ENCODE results near the gene GREB1.

GREB1 gene

DNA sequence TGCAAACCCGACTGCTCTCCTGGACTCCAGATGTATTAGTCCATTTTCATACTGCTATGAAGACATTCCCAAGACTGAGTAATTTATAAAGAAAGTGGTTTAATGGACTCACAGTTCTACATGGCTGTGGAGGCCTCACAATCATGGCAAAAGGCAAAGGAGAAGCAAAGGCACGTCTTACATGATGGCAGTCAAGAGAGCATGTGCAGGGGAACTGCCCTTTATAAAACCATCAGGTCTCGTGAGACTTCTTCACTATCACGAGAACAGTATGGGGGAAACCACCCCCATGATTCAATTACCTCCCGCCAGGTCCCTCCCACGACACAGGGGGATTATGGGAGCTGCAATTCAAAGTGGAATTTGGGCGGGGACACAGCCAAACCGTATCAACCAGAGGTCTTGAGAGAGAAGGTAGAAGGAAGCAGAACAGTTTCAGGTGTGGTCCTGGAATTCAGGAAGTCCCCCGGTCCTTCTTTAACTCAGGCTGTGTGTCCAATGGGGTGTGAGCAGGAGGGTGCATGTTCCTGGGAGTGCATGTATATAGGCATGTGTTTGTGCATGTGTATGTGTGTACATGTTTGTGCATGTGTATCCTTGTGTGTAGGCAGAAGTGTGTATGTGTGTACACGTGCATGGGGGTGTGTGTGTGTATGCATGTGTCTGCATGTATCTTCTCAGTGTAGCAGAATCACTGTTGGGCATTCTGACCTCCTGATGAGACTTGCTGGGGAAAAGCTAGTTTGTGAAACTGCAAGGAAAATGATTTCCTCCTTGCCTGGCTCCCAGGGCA is 46.2 kb downstream of the GREB1 start:
- no peak for DNase-seq (ENCODE audit: low read depth)
- no peak overlapping the region for H3K4me3 ChIP-seq (ENCODE audit: low read length)
- TF ChIP-seq, protein P1, sequence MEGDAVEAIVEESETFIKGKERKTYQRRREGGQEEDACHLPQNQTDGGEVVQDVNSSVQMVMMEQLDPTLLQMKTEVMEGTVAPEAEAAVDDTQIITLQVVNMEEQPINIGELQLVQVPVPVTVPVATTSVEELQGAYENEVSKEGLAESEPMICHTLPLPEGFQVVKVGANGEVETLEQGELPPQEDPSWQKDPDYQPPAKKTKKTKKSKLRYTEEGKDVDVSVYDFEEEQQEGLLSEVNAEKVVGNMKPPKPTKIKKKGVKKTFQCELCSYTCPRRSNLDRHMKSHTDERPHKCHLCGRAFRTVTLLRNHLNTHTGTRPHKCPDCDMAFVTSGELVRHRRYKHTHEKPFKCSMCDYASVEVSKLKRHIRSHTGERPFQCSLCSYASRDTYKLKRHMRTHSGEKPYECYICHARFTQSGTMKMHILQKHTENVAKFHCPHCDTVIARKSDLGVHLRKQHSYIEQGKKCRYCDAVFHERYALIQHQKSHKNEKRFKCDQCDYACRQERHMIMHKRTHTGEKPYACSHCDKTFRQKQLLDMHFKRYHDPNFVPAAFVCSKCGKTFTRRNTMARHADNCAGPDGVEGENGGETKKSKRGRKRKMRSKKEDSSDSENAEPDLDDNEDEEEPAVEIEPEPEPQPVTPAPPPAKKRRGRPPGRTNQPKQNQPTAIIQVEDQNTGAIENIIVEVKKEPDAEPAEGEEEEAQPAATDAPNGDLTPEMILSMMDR (conservative IDR thresholded peaks at IDR 0.05; ENCODE audit: low read depth, low read length): no peak

DNA sequence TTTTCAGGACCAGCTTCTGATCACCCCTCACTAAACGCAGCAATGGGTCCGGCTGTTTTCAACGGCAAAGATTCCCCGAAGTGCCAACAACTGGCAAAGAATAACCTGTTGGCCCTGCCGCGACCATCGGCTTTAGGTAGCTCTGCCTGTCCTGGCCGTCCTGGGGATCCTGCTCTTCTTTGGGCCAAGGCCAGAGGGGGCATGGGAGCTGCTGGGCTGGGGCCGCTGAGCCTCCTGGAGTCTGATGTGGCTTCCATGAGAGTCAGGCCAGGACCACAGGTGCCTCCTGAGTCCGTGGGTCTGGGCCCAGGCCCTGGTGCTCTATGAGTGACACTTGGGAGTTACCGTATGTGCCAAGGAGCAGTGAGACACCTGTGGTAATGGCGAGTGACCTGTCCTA is 46.9 kb downstream of the GREB1 start:
- TF ChIP-seq, protein P1 (conservative IDR thresholded peaks at IDR 0.05; ENCODE audit: low read depth, low read length): no peak
- H3K4me3 ChIP-seq (ENCODE audit: low read length): no peak overlapping the region
- no peak for DNase-seq (ENCODE audit: low read depth)

DNA sequence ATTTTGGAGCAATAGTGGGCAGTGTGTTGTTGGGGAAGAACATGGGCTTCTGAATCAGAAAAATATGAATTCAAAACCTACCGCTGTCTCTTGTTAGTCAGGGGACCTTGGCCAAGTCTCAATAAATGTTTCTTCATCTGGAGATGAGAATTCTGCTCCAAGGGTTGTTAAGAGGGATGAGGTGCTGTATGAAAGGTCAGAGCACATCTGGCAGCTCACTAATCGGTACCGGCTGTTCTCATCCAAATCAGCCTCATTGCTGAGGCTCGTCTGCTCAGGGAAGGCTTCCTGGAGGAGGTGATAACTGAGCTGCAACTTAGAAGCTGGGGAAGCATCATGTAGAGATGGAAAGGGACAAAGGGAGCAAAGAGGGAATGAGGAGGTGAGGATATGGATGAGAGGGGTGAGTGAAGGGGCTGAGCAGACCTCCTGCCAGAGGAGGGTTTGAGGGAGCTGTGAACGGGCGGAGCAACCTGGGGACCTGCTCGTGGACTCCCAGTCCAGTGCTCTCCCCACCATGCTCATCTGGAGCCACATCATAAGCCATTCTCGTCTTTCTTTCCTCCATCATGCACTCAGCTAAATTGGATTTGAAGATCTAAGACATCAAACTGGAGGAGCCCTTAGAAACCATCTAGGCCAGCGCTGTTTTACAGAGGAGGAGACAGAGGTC is 47.4 kb downstream of the GREB1 start:
- H3K4me3 ChIP-seq (ENCODE audit: low read length): no peak overlapping the region
- no peak for DNase-seq (ENCODE audit: low read depth)
- TF ChIP-seq, protein P1 (conservative IDR thresholded peaks at IDR 0.05; ENCODE audit: low read depth, low read length): no peak

DNA sequence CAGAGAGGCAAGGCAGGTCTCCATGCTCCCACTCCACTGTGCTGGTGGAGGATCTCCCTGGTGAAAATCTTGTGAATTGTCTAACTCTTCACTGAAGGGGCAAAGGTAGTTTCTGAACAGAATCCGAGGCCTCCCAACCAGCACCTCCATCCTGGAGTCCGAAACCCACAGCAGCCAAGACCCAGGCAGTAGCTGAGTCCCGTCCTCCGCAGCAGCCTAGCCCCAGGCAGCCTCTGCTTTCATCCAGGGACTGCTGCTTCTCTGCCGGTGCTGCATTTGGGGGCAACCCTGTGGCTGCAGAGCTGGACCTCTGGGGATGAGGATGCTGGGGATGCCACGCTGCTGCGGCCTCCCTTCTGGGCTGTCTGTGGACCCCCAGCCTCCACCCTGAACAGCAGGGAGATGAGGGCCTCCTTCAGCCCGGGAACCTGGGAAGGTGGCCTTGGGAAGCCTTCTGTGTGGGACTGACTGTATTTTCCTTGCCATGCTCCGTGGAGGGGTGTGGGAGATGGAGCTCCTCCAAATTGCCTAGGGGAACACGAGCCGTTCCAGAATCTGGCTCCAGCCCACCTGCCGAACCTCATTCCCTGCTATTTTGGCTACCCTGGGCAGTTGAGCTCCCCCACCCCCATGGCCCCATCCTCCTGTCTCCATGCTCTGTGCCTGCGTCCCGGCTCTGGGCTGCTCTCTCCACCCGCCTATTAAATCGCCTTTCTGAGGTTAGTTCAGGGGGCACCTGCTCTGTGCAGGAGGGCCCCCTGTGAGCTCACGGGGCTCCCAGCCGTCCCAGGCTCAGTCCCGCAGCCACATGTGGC is 48.2 kb downstream of the GREB1 start:
- H3K4me3 ChIP-seq (ENCODE audit: low read length): no peak overlapping the region
- no peak for DNase-seq (ENCODE audit: low read depth)
- TF ChIP-seq, protein P1 (conservative IDR thresholded peaks at IDR 0.05; ENCODE audit: low read depth, low read length): no peak

DNA sequence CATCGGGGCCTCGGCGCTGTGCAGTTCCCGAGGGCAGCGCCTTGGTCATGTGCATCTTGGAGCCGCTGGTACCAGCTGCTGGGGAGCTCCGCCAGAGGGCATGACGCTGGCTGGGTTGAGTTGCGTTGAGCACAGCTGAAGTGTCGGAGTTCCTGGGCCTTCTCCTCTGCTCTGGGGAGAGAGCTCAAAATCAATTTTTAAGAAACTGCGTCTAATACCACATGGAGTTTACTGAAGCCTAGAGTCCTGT is 48.7 kb downstream of the GREB1 start:
- TF ChIP-seq, protein P1 (conservative IDR thresholded peaks at IDR 0.05; ENCODE audit: low read depth, low read length): no peak
- DNase-seq (ENCODE audit: low read depth): no peak
- H3K4me3 ChIP-seq (ENCODE audit: low read length): no peak overlapping the region

DNA sequence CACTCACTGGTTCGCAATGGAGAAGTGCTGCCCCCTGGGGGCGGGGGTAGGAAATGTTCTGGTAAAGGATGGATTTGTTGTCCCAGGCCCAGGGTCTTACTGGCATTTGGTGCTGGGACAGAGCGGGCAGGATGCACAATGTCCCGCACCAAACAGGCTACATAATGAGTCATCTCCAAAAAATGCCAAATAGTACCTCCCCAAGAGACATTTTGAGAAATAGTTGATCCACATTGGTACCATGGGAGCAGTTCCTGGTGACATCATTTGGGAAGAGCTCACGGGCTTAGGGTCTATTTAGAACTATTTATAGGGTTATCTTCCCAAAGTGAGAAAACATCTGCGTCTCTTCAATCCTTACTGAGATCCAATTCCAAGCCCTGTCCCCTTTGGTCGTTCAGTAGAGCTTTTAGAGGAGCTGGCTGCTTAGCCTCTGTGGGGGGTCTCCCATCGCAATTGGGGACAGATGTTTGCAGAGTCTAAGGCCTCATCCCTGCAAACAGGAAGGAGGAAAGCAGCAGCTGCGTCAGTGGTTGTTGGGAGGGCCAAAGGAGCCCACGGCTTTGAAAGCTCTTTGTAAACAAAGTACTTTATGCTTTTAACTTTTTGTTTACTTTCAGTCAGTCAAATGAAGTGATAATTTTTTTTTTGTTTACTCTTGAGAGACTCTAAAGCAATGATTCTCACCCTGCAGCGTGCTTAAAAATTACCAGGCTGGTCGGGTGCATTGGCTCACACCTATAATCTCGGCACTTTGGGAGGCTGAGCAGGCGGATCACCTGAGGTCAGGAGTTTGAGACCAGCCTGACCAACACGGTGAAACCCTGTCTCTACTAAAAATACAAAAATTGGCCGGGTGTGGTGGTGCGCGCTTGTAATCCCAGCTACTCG is 49.3 kb downstream of the GREB1 start:
- H3K4me3 ChIP-seq (ENCODE audit: low read length): no peak overlapping the region
- DNase-seq (ENCODE audit: low read depth): no peak
- TF ChIP-seq, protein P1 (conservative IDR thresholded peaks at IDR 0.05; ENCODE audit: low read depth, low read length): peak; percentile 83

Measured in retinal pigment epithelial cell (primary cell).